ENCODE measurements around the gene TRAF2.

The TRAF2 gene

GRCh38 chr9:136913701-136914438, 27.6 kb downstream of the TRAF2 start:
- FAIRE-seq (no peak), DNase-seq (ENCODE audit: low spot score) (no peak)

GRCh38 chr9:136915632-136916329, 29.5 kb downstream of the TRAF2 start:
- FAIRE-seq (no peak), DNase-seq (ENCODE audit: low spot score) (no peak)

- no peak for FAIRE-seq
Observed at GRCh38 chr9:136916330-136917184, 30.2 kb downstream of the TRAF2 start.

DNA sequence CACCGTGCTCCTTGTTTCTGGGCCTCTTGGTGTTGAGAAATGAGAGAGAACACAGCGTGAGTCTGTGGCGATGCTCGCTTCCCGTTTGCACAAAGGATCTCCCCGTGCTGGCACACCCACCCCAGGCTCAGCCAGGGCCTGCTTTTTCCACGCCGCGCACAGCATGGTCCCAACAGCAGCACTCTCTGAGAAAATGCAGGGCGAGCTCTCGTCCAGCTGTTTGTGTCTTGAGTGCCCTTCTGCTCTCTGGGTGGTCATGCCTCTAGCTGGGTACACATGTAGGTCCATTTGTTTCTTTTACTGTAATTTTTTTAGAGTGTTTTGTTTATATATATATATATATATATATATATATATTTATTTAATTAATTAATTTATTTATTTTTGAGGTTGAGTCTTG, 31.6 kb downstream of the TRAF2 start:
- FAIRE-seq (no peak), DNase-seq (ENCODE audit: low spot score) (no peak)

More at GRCh38 chr9:136916330-136917184, 30.2 kb downstream of the TRAF2 start:
- DNase-seq (ENCODE audit: low spot score), result no peak

- no peak for FAIRE-seq
- no peak for DNase-seq (ENCODE audit: low spot score)
Observed at GRCh38 chr9:136920069-136920468, 33.8 kb downstream of the TRAF2 start.

DNA sequence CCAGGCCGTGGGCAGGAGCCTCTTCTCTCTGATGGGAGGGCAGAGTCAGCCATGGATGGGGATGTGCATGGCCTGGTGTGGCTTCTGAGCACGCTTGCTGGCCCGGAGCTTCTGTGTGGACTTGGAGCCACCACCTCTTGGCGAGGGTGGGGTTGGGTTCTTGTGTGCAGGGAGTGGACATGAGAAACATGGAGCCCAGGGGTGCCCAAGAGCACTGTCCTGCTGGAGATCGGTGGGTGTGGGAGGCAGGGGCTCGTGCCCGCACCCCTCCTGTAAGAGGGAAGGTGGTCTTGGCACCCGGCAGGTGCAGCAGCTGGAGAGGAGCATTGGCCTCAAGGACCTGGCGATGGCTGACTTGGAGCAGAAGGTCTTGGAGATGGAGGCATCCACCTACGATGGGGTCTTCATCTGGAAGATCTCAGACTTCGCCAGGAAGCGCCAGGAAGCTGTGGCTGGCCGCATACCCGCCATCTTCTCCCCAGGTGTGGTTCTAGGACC, 34.5 kb downstream of the TRAF2 start:
- FAIRE-seq, result no peak
- DNase-seq (ENCODE audit: low spot score), result no peak

DNA sequence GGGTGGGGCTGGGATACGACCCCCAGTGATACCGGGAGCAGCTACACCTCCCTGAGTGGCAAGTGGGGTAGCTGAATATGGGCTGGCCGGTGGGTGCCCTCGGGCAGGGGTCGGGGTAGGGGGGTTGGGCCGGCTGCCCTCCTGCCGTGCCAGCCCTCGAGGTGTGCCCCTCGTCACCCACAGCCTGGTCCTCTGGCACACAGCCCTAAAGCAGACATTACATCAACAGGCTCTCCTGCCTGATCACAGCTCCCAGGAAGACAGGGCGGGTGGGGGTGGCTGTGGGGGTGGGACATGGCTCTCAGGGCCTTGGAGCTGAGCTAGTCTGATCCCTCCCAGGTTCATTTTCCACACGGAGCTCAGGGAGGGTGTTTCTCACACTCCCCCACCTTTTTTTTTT, 35.0 kb downstream of the TRAF2 start:
- FAIRE-seq (no peak), DNase-seq (ENCODE audit: low spot score) (no peak)

- DNase-seq (ENCODE audit: low spot score), result no peak
- FAIRE-seq, result no peak
Observed at GRCh38 chr9:136921718-136922117, 35.4 kb downstream of the TRAF2 start.

DNA sequence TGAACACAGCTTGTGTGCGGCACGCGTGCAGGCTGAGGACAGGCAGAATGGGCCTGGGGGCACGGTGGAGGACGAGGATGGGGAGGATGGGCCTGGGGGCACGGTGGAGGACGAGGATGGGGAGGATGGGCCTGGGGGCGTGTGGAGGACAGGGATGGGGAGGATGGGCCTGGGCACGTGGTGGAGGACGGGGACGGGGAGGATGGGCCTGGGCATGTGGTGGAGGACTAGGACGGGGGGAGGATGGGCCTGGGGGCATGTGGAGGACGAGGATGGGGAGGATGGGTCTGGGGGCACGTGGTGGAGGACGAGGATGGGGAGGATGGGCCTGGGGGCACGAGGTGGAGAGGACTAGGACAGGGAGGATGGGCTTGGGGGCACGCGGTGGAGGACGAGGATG, 36.2 kb downstream of the TRAF2 start:
- FAIRE-seq (no peak), DNase-seq (ENCODE audit: low spot score) (no peak)

- FAIRE-seq (no peak), DNase-seq (ENCODE audit: low spot score) (no peak)
Observed at GRCh38 chr9:136923881-136924280, 37.6 kb downstream of the TRAF2 start.

GRCh38 chr9:136925414-136926153, 39.3 kb downstream of the TRAF2 start:
- FAIRE-seq, result no peak
- no peak for DNase-seq (ENCODE audit: low spot score)

DNA sequence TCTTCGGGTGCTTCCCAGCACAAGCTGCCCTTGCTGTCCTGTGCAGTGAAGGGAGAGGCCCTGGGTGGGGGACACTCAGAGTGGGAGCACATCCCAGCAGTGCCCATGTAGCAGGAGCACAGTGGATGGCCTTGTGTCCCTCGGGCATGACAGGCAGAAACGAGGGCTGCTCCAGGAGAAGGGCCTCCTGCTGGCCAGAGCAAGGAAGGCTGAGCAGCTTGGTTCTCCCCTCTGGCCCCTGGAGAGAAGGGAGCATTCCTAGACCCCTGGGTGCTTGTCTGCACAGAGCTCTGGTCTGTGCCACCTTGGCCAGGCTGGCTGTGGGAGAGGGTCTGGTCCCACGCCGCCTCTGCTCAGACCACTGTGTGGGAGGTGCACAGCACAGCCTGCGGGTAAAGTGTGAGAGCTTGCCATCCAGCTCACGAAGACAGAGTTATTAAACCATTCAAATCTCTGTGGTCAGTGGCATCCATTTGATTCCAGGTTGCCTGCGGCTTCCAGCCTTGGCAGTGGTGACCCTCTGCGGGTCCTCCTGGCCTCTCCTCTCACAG, 39.9 kb downstream of the TRAF2 start:
- DNase-seq (ENCODE audit: low spot score) (no peak), FAIRE-seq (no peak)

GRCh38 chr9:136926749-136927148, 40.4 kb downstream of the TRAF2 start:
- DNase-seq (ENCODE audit: low spot score) (no peak), FAIRE-seq (no peak)

DNA sequence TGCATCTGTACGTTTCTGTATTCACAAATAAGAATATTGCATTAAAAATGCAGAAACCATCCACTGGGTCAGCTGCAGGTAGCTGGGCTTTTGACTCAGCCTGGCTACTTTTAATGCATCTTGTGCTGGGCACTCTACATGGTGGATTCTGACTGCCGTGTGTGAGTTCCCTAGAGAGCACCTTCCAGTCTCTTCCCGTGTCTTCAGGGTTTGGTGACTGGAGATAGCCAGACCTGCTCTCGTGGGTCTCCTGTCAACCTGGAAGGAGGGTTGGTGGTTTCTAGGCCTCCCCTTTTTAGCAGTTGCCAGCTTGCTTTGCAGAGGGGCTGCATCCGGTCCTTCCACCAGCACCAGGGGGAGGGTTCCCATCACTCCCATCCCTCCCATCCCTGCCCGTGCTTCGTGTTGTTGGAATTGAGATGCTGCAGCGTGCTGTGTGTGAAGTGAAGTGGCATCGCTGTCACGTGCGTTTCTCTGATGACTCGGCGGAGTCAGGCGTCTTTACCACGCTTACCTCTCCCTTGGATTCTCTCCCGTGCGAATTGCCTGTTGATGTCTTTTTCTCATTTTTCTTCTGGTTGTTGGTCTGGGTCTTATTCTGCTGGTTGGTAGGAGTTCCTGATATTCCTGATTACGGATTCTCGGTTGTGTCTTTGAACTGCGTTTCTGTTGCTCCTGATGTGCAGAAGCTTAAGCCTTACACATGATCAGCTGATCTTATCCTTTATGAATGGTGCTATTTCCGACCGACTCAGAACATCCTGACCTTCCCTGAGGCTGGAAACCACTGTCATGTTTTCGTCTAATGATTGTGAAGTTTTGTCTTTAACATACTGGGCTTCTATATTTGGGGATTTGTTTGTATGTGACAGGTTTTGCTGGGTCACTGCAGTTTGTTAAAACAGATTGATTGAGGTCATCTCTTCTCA, 41.3 kb downstream of the TRAF2 start:
- DNase-seq (ENCODE audit: low spot score) (no peak), FAIRE-seq (no peak)

DNA sequence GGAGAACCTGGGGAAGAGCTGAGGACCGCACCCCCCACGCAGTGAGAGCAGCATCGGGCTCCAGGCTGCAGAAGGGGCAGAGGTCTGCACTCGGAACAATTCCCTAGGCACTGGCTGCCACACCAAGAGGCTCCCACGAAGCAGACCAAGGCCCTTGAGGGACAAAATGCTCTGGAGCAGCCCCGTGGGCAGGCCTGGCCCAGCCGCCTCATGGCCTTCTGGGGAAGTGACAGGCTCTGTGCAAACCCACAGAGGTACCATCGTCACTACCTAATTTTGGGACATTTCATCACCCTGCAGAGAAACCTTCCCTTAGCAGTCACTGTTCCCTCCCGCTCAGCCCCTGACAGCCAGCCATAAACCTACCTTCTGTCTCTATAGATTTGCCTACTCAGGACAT, 42.3 kb downstream of the TRAF2 start:
- FAIRE-seq, result no peak
- DNase-seq (ENCODE audit: low spot score), result no peak

DNA sequence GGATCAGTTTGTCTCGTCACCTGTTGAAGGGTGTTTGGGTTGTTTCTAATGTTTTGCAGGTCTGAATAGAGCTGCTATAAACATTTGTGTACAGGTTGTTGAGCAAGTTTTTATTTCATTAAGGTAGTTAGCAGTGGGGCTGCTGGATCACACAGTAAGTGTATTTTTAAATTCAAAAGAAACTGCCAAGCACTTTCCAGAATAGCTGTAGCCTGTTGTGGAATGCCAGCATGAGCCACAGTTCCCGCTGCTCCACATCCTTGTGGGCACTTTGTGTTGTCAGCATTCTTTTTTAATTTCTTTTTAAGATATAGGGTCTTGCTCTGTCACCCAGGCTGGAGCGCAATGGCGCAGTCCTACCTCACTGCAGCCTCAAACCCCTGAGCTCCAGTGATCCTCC, 43.7 kb downstream of the TRAF2 start:
- DNase-seq (ENCODE audit: low spot score), result no peak
- no peak for FAIRE-seq

DNA sequence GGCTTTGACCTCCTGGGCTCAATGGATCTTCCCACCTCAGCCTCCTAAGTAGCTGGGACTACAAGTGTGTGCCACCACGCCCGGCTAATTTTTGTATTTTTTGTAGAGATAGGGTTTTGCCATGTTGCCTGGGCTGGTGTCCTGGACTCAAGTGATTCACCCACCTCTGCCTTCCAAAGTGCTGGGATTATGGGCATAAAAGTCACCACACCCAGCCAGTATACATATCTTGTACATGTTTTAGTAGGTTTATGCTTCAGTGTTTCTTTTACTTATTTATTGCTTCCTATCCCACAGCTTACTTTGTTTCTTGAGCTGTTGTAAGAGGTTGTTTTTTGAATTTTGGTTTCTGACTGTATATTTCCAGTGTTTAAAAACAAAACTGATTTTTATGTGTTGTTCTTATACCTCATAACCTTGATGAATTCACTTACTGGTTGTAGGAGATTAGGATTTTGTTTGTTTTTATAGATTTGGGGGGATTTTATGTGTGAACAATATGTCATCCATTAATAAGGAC, 45.4 kb downstream of the TRAF2 start:
- DNase-seq (ENCODE audit: low spot score) (no peak), FAIRE-seq (no peak)

- FAIRE-seq (no peak), DNase-seq (ENCODE audit: low spot score) (no peak)
Observed at GRCh38 chr9:136934277-136934676, 48.0 kb downstream of the TRAF2 start.

DNA sequence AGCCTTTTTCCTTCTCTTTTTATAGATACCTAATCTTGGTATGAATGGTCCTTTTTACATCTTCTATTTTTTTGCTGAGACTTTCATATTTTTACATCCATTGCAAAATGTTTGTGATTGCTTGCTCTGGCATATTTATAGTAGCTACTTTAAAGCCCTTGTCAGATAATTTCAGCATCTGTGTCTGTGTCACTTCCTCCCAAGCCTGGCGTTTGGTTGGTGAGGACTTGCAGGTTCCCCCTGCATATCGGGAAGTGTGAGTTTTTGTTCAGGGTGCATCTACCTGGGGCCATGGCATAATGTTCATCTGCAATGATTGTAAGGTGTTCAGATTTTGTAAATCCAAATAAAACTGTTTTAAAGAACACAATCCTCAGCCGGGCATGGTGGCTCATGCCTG, 49.3 kb downstream of the TRAF2 start:
- no peak for DNase-seq (ENCODE audit: low spot score)

More for the DNA sequence above, 49.3 kb downstream of the TRAF2 start:
- no peak for FAIRE-seq

Data from RCC 7860 (cell line).